ENCODE measurements around the gene CBLN1.

DNA sequence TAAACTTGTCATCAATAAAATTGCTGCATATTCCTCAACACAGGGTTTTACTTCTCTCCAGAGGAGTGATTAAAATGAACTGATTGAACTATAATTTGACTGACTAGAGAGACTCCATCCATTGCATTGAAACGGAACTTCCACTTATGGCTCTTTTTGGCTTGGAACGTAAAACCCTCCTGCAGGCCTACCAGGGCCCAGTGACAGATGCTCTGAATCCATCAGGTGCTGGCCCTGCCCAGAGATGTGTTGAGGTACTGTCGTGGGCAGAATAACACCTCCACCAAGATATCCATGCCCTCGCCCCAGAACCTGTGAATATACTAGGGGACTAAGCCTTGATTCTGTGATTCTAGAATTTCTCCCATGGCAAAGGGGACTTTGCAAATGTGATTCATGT, 45.4 kb downstream of the CBLN1 start:
- TF ChIP-seq, protein P1, sequence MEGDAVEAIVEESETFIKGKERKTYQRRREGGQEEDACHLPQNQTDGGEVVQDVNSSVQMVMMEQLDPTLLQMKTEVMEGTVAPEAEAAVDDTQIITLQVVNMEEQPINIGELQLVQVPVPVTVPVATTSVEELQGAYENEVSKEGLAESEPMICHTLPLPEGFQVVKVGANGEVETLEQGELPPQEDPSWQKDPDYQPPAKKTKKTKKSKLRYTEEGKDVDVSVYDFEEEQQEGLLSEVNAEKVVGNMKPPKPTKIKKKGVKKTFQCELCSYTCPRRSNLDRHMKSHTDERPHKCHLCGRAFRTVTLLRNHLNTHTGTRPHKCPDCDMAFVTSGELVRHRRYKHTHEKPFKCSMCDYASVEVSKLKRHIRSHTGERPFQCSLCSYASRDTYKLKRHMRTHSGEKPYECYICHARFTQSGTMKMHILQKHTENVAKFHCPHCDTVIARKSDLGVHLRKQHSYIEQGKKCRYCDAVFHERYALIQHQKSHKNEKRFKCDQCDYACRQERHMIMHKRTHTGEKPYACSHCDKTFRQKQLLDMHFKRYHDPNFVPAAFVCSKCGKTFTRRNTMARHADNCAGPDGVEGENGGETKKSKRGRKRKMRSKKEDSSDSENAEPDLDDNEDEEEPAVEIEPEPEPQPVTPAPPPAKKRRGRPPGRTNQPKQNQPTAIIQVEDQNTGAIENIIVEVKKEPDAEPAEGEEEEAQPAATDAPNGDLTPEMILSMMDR (IDR thresholded peaks at IDR 0.05): no peak
- no peak for TF ChIP-seq POLR2A (IDR thresholded peaks at IDR 0.05)

Data from esophagus squamous epithelium (tissue), 4 donors.